H1 (cell line): ENCODE results near the gene ZMPSTE24. TPM values are rescaled to one million over a fixed set of nuclear protein-coding genes. Genes with fewer than 3 reads are reported as not detected.

Source experiments
- CTCF ChIA-PET: fragments of 300-600 bp; sonication (Branson Sonifier 250); formaldehyde crosslinking; loops from one replicate; lab custom pipeline; 2021; ENCODE audit not compliant: partially characterized antibody; lab: Charles Lee
- POLR2A ChIA-PET: fragments of 300-600 bp; sonication (Branson Sonifier 250); formaldehyde crosslinking; loops from one replicate; lab custom pipeline; 2021; ENCODE audit warnings: inconsistent platforms; ENCODE audit not compliant: partially characterized antibody; lab: Charles Lee
- DNase-seq, 2 experiments: peaks; one replicate each; pipeline versions ENCODE4 v3.0.0 to v3.0.0-alpha.2; 2010 to 2022; ENCODE audit warnings: low spot score in 2 of 2, low read depth in 1 of 2, mixed read lengths in 1 of 2
- FAIRE-seq: peaks from 2 replicates; lab custom pipeline; 2011; peaks lifted over from hg19 to GRCh38; lab: Jason Lieb, UNC
- H2AFZ ChIP-seq: 2 replicates; pipeline ENCODE4 v1.8.1; 2012; ENCODE audit warnings: low read length, inconsistent platforms
- H2AK5ac ChIP-seq: 2 replicates; pipeline ENCODE4 v1.6.1; 2013; ENCODE audit warnings: low read depth, low read length
- H2BK120ac ChIP-seq: replicated peaks from 2 replicates; pipeline ENCODE3; 2013; ENCODE audit warnings: low read depth, low read length, inconsistent platforms
- H2BK12ac ChIP-seq: 2 replicates; pipeline ENCODE4 v1.6.1; 2013; ENCODE audit warnings: low read depth, low read length
- H2BK15ac ChIP-seq: 2 replicates; pipeline ENCODE4 v1.6.1; 2013; ENCODE audit warnings: low read length
- H2BK20ac ChIP-seq: 2 replicates; pipeline ENCODE4 v1.6.1; 2013; ENCODE audit warnings: low read length
- H2BK5ac ChIP-seq: 2 replicates; pipeline ENCODE4 v1.6.1; 2013; ENCODE audit warnings: low read depth, low read length
- H3K14ac ChIP-seq: 2 replicates; pipeline ENCODE4 v1.6.1; 2013; ENCODE audit warnings: inconsistent platforms; ENCODE audit not compliant: insufficient read length
- H3K18ac ChIP-seq: 2 replicates; pipeline ENCODE4 v1.6.1; 2013; ENCODE audit warnings: low read length; ENCODE audit errors: extremely low read depth
- H3K23ac ChIP-seq: 2 replicates; pipeline ENCODE4 v1.6.1; 2013; ENCODE audit warnings: inconsistent platforms; ENCODE audit not compliant: insufficient read length
- H3K23me2 ChIP-seq: 2 replicates; pipeline ENCODE4 v1.6.1; 2013; ENCODE audit warnings: low read depth, low read length
- H3K27ac ChIP-seq: 2 replicates; pipeline ENCODE4 v1.6.1; 2011; ENCODE audit warnings: low read depth, low read length, inconsistent platforms
- H3K27me3 ChIP-seq, 4 experiments: replicated peaks in 1 of 4; 1 replicate in 1 of 4; 2 replicates in 3 of 4; pipeline versions ENCODE4 v1.6.1 to v1.8.1; 2011 to 2013; ENCODE audit warnings: low read length in 3 of 4, mild to moderate bottlenecking in 3 of 4, inconsistent platforms in 2 of 4, mixed read lengths in 2 of 4, moderate library complexity in 1 of 4; ENCODE audit not compliant: control insufficient read depth in 3 of 4, insufficient read depth in 3 of 4; ENCODE audit errors: extremely low read depth in 1 of 4
- H3K36me3 ChIP-seq, 4 experiments: 2 replicates each; pipeline versions ENCODE4 v1.6.1 to v1.8.1; 2011 to 2013; ENCODE audit warnings: mild to moderate bottlenecking in 4 of 4, low read length in 3 of 4, moderate library complexity in 2 of 4, control low read depth in 1 of 4, inconsistent platforms in 1 of 4; ENCODE audit not compliant: insufficient read depth in 4 of 4, control insufficient read depth in 2 of 4
- H3K4ac ChIP-seq: replicated peaks from 2 replicates; pipeline ENCODE3; 2013; ENCODE audit warnings: low read length, low read depth, mixed read lengths, inconsistent platforms; ENCODE audit not compliant: insufficient read length
- H3K4me1 ChIP-seq, 4 experiments: replicated peaks in 1 of 4; 1 replicate in 1 of 4; 2 replicates in 3 of 4; pipeline versions ENCODE4 v1.6.1 to v1.8.1; 2011 to 2013; ENCODE audit warnings: low read length in 3 of 4, inconsistent platforms in 2 of 4, mixed read lengths in 1 of 4; ENCODE audit not compliant: insufficient read depth in 4 of 4, control insufficient read depth in 3 of 4
- H3K4me2 ChIP-seq, 2 experiments: 2 replicates each; pipeline versions ENCODE4 v1.6.1 to v1.8.1; 2011 to 2013; ENCODE audit warnings: low read depth in 2 of 2, low read length in 2 of 2, control low read depth in 1 of 2, inconsistent platforms in 1 of 2, mild to moderate bottlenecking in 1 of 2; ENCODE audit not compliant: insufficient read depth in 1 of 2
- H3K4me3 ChIP-seq, 4 experiments: fragments of 200-600, 300-600 bp in 1 of 4; sonication (generic), shearing (Covaris generic), sonication (Bioruptor Twin) in 1 of 4; 2 replicates each; pipeline versions ENCODE4 v1.5.1 to v1.8.1; 2011 to 2016; ENCODE audit warnings: low read length in 4 of 4, low read depth in 3 of 4, control low read depth in 2 of 4, inconsistent platforms in 2 of 4, mild to moderate bottlenecking in 2 of 4, mixed read lengths in 1 of 4, moderate library complexity in 1 of 4; ENCODE audit not compliant: insufficient read depth in 2 of 4; ENCODE audit errors: extremely low read depth in 1 of 4
- H3K56ac ChIP-seq: replicated peaks from 2 replicates; pipeline ENCODE3; 2013; ENCODE audit warnings: low read depth, mild to moderate bottlenecking, mixed read lengths, low read length, inconsistent platforms; ENCODE audit not compliant: insufficient read length
- H3K79me1 ChIP-seq: 2 replicates; pipeline ENCODE4 v1.6.1; 2013; ENCODE audit warnings: low read depth, low read length, control low read depth
- H3K79me2 ChIP-seq, 2 experiments: 2 replicates each; pipeline versions ENCODE4 v1.6.1 to v1.8.1; 2012 to 2013; ENCODE audit warnings: low read length in 2 of 2, mild to moderate bottlenecking in 2 of 2, inconsistent platforms in 1 of 2; ENCODE audit not compliant: insufficient read depth in 2 of 2, control insufficient read depth in 1 of 2
- H3K9ac ChIP-seq, 4 experiments: replicated peaks in 1 of 4; 1 replicate in 1 of 4; 2 replicates in 3 of 4; pipeline versions ENCODE4 v1.6.1 to v1.8.1; 2011 to 2013; ENCODE audit warnings: low read depth in 3 of 4, low read length in 3 of 4, control low read depth in 2 of 4, mild to moderate bottlenecking in 2 of 4, moderate library complexity in 2 of 4, inconsistent platforms in 1 of 4; ENCODE audit errors: extremely low read depth in 1 of 4
- H3K9me3 ChIP-seq, 2 experiments: 2 replicates each; pipeline versions ENCODE4 v1.6.1 to v1.8.1; 2012 to 2013; ENCODE audit warnings: mild to moderate bottlenecking in 2 of 2, moderate library complexity in 2 of 2, control low read depth in 1 of 2, inconsistent platforms in 1 of 2, low read depth in 1 of 2, low read length in 1 of 2, mixed read lengths in 1 of 2; ENCODE audit not compliant: insufficient read depth in 2 of 2
- H4K20me1 ChIP-seq, 2 experiments: replicated peaks in 1 of 2; 2 replicates each; pipeline versions ENCODE3 to v1.8.1; 2011 to 2013; ENCODE audit warnings: inconsistent platforms in 2 of 2, low read length in 2 of 2, mild to moderate bottlenecking in 1 of 2; ENCODE audit not compliant: insufficient read depth in 2 of 2, control insufficient read depth in 1 of 2
- H4K5ac ChIP-seq: 2 replicates; pipeline ENCODE4 v1.6.1; 2013; ENCODE audit warnings: low read length, low read depth, mixed read lengths, inconsistent platforms; ENCODE audit not compliant: insufficient read length
- H4K8ac ChIP-seq: 2 replicates; pipeline ENCODE4 v1.8.0; 2013; ENCODE audit warnings: mild to moderate bottlenecking, moderate library complexity, low read length, inconsistent platforms; ENCODE audit not compliant: insufficient read depth; ENCODE audit errors: extremely low read depth
- H4K91ac ChIP-seq: replicated peaks from 2 replicates; pipeline ENCODE3; 2013; ENCODE audit warnings: low read length, mixed read lengths, inconsistent platforms; ENCODE audit not compliant: insufficient read length
- POLR2A ChIP-seq, 2 experiments: IDR thresholded peaks; 1 replicate in 1 of 2; 2 replicates in 1 of 2; pipeline ENCODE4 v1.6.1; 2011; ENCODE audit warnings: low read depth in 2 of 2, low read length in 2 of 2, mild to moderate bottlenecking in 2 of 2; ENCODE audit errors: control extremely low read depth in 1 of 2
- SP2 ChIP-seq: IDR thresholded peaks from 2 replicates; pipeline ENCODE4 v1.6.1; 2012; ENCODE audit warnings: mild to moderate bottlenecking, low read length, inconsistent platforms
- WGBS, 2 experiments: shearing (Covaris generic) in 1 of 2; methylation state at CpG; one replicate each; pipeline versions ENCODE4 v1.1.6 to v1.1.7; 2013 to 2015; ENCODE audit warnings: low lambda C conversion rate in 2 of 2, mixed read lengths in 2 of 2, inconsistent platforms in 1 of 2, low coverage in 1 of 2, missing lambda C conversion rate in 1 of 2; ENCODE audit not compliant: insufficient replicate concordance in 2 of 2, insufficient coverage in 1 of 2, insufficient read length in 1 of 2; ENCODE audit errors: extremely low coverage in 1 of 2, missing lambda C conversion rate in 1 of 2; 5-methylcytosine and 5-hydroxymethylcytosine counted together
- polyA plus RNA-seq, 7 experiments: library from polyadenylated mRNA; depleted of rRNA in 3 of 7; stranded (reverse) in 5 of 7; unstranded in 2 of 7; fragments of >200 nt in 5 of 7; fragments of 200-250 nt in 2 of 7; gene quantifications; 1 replicate in 5 of 7; 2 replicates in 1 of 7; 4 replicates in 1 of 7; pipeline versions ENCODE4 v1.2.1 to v1.2.3, GENCODE V29; 2011 to 2013; ENCODE audit warnings: missing spikeins in 2 of 7, mixed read lengths in 2 of 7
- total RNA-seq: library from RNA; stranded (reverse); fragmentation: NEBNext Ultra II Directional; extraction: Animal tissue kit (Norgen Biotek cat#: 25700); gene quantifications from 2 replicates; pipeline ENCODE4 v1.2.1, GENCODE V29; 2021

Gene ZMPSTE24
- total and polyA plus RNA-seq, 2 of the 8 experiments (the other 6 are each of a cell fraction or from before 2014, with no cell fraction given), result 12.7 to 42.9 TPM

- Histone ChIP-seq H2BK20ac (no peak overlapping the region), H4K5ac (peak overlapping the region; percentile 35), H2BK15ac (no peak overlapping the region), H3K4me1 (no peaks in the 10 kb centered on the region; a peak in 1 of 7 replicates), H2BK12ac (no peak overlapping the region), H4K20me1 (peaks cover 0 to 1% of the 10 kb centered on the region in 2 experiments), H3K4me3 (peak overlapping the region; percentile 90 to 99 (median 97)), H3K79me1 (no peaks in the 10 kb centered on the region), H4K8ac (peak overlapping the region; percentile 97), H2AK5ac (no peak overlapping the region), H3K23ac (no peak overlapping the region), H3K23me2 (no peaks in the 10 kb centered on the region), H2BK120ac (no peak overlapping the region), H3K14ac (no peak overlapping the region), H2BK5ac (peak overlapping the region; percentile 89), H3K18ac (0 out of 2 replicates have a peak overlapping the region, but pooled peaks have one; percentile 62), H3K9ac (peak overlapping the region; percentile 90 to 97 (median 91)), H3K36me3 (peaks cover 4 to 34% (median 21%) of the 10 kb centered on the region in 4 experiments; a peak in 6 of 8 replicates), H4K91ac (peak overlapping the region; percentile 57), H3K9me3 (no peaks in the 10 kb centered on the region), H3K27ac (peak overlapping the region; percentile 88), H3K4me2 (peak overlapping the region; percentile 49 to 71), H3K56ac (no peak overlapping the region), H3K27me3 (no peaks in the 10 kb centered on the region), H2AFZ (peak overlapping the region; percentile 97), H3K4ac (no peak overlapping the region), H3K79me2 (peaks cover 0 to 25% of the 10 kb centered on the region in 2 experiments; a peak in 2 of 4 replicates)
- no peak for DNase-seq
- CTCF ChIA-PET, result interaction anchor here (1.0 to 1.4 kb wide), 3 partner anchors 23 to 77 kb away, joined by 3 read pairs; no protein-coding TSS in a partner anchor
- peak in 1 of 2 experiments; percentile 8; a peak in 1 of 3 replicates for TF ChIP-seq POLR2A (IDR thresholded peaks at IDR 0.05; ENCODE audit: control extremely low read depth in 1 of 2, low read depth in 2 of 2, low read length in 2 of 2)
- no peak for TF ChIP-seq SP2
- WGBS, 2 experiments, result 5% methylated on average over 10 of the region's 10 CpGs; no CpG with 5 or more reads in 1 of the 2 experiments
- no peak for FAIRE-seq
- POLR2A ChIA-PET, result interaction anchor here (0.6 to 2.4 kb wide), 11 partner anchors 9 to 218 kb away, joined by 3 to 7 read pairs (median 3); partner anchors contain the start of genes CAP1, RLF and TMCO2
Measured at GRCh38 chr1:40258445-40258769, 371 bp downstream of the ZMPSTE24 start.
